BE2C (cell line): ENCODE results near the gene AFM.

ENCODE experiments used
- DNase-seq: peaks from one replicate; pipeline ENCODE4 v3.0.0-alpha.2; 2020
- H3K27me3 ChIP-seq: fragments of 250-450 bp; sonication (Bioruptor Pico); 2 replicates; pipeline ENCODE4 v1.5.1; 2020; ENCODE audit warnings: mild to moderate bottlenecking
- H3K36me3 ChIP-seq: fragments of 250-450 bp; sonication (Bioruptor Pico); 2 replicates; pipeline ENCODE4 v1.5.1; 2020; ENCODE audit warnings: mild to moderate bottlenecking
- H3K4me1 ChIP-seq: fragments of 250-450 bp; sonication (Bioruptor Pico); 2 replicates; pipeline ENCODE4 v1.5.1; 2020
- H3K4me3 ChIP-seq: 2 replicates; pipeline ENCODE4 v1.5.1; 2011; ENCODE audit warnings: low read depth, low read length
- H3K9me3 ChIP-seq: fragments of 250-450 bp; sonication (Bioruptor Pico); 2 replicates; pipeline ENCODE4 v1.5.1; 2020
- CTCF ChIP-seq: IDR thresholded peaks from 2 replicates; pipeline ENCODE4 v1.5.1; 2012; ENCODE audit warnings: mild to moderate bottlenecking, low read depth, low read length

AFM gene

GRCh38 chr4:73436674-73437557 lies 44.6 kb upstream of the AFM start:
- Histone ChIP-seq H3K4me1 (no peaks in the 10 kb centered on the region), H3K4me3 (no peak overlapping the region), H3K9me3 (no peaks in the 10 kb centered on the region), H3K36me3 (no peaks in the 10 kb centered on the region), H3K27me3 (peaks cover under 1% of the 10 kb centered on the region)
- DNase-seq = no peak
- TF ChIP-seq CTCF = no peak

GRCh38 chr4:73437558-73437956 lies 44.0 kb upstream of the AFM start:
- H3K4me3 ChIP-seq = no peak overlapping the region
- H3K9me3 ChIP-seq = no peaks in the 10 kb centered on the region
- peaks cover 7% of the 10 kb centered on the region for H3K27me3 ChIP-seq
- DNase-seq = no peak
- H3K36me3 ChIP-seq = no peaks in the 10 kb centered on the region
- no peaks in the 10 kb centered on the region for H3K4me1 ChIP-seq
- TF ChIP-seq CTCF = no peak

- Histone ChIP-seq H3K4me1 (no peaks in the 10 kb centered on the region), H3K9me3 (no peaks in the 10 kb centered on the region), H3K36me3 (no peaks in the 10 kb centered on the region), H3K27me3 (peaks cover 11% of the 10 kb centered on the region), H3K4me3 (no peak overlapping the region)
- no peak for DNase-seq
- no peak for TF ChIP-seq CTCF
Measured at GRCh38 chr4:73438048-73438447, 43.5 kb upstream of the AFM start.

GRCh38 chr4:73438582-73439215 lies 42.8 kb upstream of the AFM start:
- Histone ChIP-seq H3K36me3 (no peaks in the 10 kb centered on the region), H3K27me3 (peaks cover 16% of the 10 kb centered on the region), H3K4me3 (no peak overlapping the region), H3K9me3 (no peaks in the 10 kb centered on the region), H3K4me1 (no peaks in the 10 kb centered on the region)
- DNase-seq = no peak
- TF ChIP-seq CTCF = no peak

GRCh38 chr4:73439445-73439844 lies 42.1 kb upstream of the AFM start:
- H3K4me1 ChIP-seq = no peaks in the 10 kb centered on the region
- no peak for DNase-seq
- H3K4me3 ChIP-seq = no peak overlapping the region
- no peaks in the 10 kb centered on the region for H3K36me3 ChIP-seq
- TF ChIP-seq CTCF = no peak
- no peaks in the 10 kb centered on the region for H3K9me3 ChIP-seq
- H3K27me3 ChIP-seq = peaks cover 16% of the 10 kb centered on the region

GRCh38 chr4:73439991-73440390 lies 41.6 kb upstream of the AFM start:
- Histone ChIP-seq H3K36me3 (no peaks in the 10 kb centered on the region), H3K27me3 (peaks cover 16% of the 10 kb centered on the region), H3K4me1 (no peaks in the 10 kb centered on the region), H3K9me3 (no peaks in the 10 kb centered on the region), H3K4me3 (no peak overlapping the region)
- DNase-seq = no peak
- TF ChIP-seq CTCF = no peak
